Hypothalamus (tissue), 51 donors: ENCODE results near the gene TBX2.

Experiments used
- DNase-seq, 51 donors: peaks; one replicate each; lab custom pipeline; 2025; lab: John Stamatoyannopoulos, UW

Gene TBX2

GRCh38 chr17:61368049-61368831 is 31.4 kb upstream of the TBX2 start:
- DNase-seq: no peak

DNA sequence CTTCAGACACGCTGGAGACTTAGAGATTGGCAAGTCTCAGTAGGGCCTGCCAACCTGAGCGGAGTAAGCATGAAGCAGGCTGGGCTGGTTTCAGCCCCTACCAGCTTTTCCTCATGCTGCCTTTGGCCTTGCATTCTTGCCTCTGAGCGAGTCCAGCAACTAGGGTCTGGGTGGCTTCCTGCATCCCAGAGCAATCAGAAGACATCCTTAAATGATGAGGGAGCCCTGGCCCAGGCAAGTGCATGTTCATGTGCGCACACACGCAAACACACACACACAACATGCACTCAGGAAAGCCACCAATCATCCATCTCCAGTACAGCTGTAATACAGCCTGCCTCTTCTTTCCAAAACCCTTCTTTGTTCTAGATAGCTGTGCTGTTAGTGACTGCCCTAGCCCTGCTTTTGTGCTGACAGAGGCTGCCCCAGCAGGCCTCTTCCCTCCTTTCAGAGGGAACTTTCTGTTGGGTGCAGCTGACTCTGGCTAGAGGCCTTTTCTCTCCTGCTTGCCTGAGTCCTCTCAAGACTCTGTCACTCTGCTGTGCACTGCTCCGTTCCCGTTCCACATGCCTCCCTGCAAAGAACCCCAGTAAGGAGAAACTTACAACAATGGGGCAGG is 30.7 kb upstream of the TBX2 start:
- peak in 1 of 51 donors; percentile 4 for DNase-seq

DNA sequence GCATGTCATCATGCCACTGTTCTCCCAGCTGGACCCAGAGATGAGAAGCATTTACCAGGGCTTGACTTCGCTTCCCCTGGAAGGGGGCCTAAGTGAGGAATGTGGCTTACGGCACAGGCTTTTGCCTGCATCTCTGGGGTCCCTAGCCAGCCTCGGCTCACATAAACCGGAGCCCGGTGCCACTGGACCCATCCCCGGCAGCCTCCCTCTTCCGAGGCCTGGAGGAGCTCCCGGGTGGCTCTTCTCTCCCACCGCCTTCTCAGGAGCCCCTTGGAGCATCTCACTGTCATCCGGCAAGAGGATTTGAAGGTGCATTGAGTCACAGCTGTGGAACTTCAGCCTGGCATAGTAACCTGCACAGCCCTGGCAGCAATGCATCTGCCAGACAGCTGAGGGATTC is 29.9 kb upstream of the TBX2 start:
- DNase-seq: no peak

DNA sequence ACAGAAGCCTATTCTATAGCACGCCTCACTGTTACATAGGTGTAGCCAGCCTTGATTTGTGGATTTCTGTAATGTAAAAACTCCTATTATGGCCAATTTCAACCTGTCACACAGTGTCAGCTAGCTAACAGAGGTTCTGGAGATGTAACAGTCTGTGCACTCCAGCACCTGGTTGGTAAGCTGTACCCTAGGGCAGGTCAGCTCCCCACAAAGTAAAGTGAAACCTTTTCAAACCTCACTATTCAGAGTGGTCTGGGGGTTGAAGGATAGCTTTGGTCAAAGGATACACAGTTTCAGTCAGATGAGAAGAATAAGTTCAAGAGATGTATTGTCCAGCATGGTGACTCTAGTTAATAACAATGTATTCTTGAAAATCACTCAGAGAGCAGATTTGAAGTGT is 28.5 kb upstream of the TBX2 start:
- DNase-seq: no peak

DNA sequence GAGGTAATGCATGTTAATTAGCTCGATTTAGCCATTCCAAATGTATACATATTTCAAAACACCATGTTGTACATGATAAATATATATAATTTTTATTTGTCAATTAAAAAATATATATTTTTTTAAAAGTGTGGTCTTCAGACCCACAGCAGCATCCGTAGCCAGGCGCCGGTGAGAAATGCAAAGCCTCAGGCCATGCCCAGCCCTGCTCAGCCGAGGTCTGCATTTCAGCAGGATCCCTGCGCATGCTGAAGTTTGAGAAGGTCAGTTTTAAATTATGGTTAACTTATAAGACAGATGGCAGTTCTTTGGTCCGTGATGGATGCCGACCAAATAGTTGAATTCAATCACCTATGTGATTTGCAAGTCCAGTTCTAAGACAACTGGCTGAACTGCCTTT is 28.0 kb upstream of the TBX2 start:
- no peak for DNase-seq

DNA sequence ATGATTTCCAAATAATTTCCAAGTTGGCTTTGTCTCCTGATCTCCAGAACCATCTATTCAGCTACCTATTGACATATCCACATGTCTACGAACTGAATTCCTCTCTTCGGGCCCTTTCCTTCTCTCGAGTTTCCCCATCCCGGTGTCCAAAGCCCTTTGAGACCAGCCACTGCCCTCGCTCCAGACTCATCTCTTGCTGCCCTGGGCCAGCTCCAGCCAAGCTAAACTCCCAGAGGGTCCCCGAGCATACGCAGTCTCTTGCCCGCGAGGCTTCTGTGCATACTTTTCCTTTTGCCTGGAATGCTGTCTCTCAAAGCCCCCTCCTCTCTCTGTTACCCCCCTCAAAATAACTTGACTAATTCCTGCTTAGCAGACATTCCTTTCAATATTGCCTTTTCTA is 27.2 kb upstream of the TBX2 start:
- DNase-seq: no peak

- no peak for DNase-seq
Measured at GRCh38 chr17:61376931-61377838, 22.5 kb upstream of the TBX2 start.

GRCh38 chr17:61378658-61379456 is 20.8 kb upstream of the TBX2 start:
- DNase-seq: no peak

DNA sequence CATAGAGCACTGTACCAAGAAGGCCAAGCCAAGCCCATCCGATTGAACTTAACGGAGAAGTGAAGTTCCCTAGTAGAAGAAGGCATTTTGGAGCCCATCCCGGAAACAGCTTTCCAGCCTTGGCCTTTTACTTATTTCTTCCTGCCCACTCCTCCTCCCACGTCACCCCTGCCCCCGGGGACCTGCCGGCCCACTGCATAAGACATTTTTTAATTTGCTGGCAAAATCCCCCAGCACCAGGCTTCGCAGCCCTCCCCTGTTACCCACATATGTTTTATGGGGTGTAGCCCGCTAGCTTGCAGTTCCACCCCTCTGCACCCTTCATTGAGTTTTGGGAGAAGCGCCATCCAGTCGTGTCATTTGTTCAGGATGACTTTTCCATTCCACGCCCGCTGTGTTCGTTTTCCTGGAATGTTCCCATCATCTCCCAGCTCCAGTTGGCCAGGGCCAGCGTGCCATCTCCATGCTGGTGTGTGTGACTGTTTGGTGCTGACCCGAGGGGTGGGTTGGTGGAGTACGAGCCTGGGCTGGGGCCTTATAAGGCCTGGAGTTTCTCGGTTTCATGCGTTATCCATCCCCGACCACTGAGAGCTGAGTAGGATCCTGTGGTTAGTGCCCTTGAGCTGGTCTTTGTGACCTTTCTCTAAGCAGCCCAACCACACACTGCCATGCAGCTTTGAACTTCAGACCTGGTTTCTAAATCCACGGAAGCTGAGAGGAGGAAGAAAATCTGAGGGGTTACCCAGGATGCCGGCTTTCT is 20.0 kb upstream of the TBX2 start:
- no peak for DNase-seq

- no peak for DNase-seq
Measured at GRCh38 chr17:61380217-61380835, 19.3 kb upstream of the TBX2 start.

DNA sequence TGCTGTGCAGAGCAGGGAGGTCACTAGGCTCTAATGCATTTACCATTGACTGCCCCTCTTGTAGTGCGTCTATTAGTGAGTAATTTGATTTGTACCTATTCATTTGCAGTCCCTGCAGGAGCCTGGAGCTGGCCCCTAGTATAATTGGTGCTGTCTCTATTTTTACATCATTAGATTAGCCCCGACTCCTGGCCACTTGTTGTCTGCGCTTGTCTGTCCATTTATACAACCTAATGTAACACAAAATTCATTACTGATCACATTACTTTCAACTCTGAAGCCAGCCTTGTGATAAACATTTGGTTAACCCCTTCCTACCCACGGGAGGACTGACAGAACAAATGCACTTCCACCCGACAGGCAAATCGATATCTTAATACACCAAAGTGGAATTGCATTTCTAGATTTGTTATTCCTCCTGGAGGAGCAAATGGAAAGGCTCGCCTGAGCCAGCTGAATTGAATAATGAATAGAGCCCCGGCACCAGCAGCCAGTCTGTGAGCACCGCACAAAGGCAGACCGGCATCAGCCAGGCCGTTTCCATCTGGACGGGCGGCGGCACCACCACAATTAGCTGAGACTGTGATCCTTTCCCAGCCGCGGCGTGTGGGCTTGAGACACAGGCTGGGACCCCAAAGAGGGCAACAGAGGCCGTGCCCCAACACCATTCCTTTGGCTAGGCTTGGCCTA is 18.7 kb upstream of the TBX2 start:
- DNase-seq: peak in 12 of 51 donors; percentile 12 to 33 (median 17)

DNA sequence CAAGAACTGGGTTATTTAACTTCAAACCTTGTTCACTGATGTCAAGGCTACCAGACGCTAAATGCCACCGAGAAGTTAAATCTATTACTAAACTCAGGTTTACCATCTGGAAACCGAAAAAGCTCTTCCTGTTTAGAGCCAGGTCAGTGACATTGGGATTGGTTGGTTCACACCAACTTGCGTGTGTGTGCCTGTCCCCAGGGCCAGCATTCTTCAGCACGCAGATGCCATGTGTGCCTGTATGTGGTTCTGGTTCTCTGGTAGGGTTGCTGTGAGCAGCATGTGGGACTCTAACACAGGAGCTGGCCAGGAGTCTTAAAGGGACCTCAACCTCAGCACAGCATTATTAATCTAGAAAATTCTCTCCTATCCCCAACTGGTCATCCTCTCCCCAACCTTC is 18.1 kb upstream of the TBX2 start:
- DNase-seq: no peak

DNA sequence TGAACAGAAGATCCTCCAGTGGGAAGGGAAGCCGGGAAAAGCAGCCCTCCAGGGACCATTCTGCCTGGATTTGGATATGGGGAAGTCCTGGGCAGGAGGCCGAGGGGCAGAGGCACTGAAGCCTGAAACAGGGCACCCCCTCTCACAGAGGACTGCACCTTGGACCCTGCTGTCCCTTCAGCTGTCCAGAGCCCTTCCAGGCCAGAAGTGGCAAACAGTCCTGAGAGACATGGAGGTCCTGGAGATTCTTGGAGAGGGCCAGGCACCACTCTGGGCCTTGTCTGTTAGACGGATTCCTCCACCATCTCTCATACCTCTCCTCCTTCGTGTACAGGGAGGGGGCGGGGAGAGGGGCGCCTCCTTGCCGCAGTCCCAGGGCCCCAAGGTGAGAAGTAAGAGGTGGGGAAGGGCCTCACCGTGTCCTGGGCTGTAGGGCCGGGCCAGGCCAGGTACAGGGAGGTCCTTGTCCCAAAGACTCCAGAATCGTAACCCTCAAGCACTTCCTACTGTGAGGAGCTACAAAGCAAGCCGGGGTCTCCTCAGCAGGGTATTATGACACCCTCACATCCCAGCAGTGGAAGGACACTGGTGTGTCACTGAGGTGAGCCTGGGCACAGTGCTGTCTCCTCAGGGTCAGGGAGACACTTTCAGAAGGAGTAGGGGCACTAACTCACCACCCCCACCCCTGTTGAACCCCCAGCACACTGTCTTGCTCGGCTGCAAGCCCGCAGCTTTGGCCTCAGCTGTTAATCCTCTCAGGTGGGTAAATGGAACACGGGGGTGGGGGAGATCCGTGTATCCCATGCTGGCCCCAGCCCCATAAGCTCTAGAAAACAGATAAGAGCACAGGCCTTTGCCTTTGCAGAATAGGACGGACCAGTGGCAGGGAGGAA is 16.6 kb upstream of the TBX2 start:
- DNase-seq: no peak

GRCh38 chr17:61383689-61384201 is 15.9 kb upstream of the TBX2 start:
- no peak for DNase-seq

- DNase-seq: no peak
Measured at GRCh38 chr17:61384354-61384691, 15.3 kb upstream of the TBX2 start.

DNA sequence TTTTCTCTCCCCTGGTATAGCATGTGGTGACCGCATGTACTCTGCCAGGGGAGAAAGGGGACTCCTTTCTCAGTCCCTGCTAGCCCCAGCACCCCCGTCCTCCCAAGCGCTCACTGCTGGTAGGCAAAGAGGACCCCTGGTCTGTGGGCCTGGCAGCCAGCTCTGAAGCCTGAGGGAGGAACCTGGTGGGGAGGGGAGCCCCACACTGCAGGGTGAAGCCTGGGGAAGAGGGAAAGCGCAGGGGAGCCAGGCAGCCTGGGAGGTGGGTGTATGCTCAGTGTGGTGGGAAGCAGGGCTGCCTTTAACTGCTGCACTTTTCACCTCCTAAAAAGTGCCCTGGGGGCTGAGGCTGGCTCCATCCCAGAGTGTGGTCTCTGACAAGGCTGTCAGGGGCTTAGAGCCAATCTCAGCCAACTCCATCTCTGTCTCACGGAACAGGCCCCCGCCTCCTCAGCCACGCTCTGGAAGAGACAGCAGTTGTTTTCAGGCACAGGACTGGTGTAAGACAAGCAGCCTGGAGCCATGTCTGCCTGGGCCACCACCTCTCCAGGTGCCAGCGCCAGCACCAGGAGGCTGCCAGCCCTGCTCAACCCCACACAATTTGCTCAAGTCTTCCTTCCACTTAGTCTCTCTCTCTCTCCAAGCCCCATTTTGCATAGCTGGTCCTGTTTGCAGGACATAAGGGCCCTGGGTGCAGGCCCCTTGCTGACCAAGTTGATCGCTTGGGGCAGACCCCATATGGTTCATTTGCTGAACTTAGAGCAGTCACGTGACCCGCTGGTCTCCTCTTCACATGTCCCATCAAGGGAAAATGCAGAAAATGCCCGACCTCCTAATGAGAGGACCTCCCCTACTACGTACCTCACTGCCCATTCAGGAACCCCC is 14.7 kb upstream of the TBX2 start:
- no peak for DNase-seq
